IMR-90 (cell line): ENCODE data around the gene RNASEH2B.

Experiments used
- CEBPB ChIP-seq: IDR thresholded peaks from 2 replicates; pipeline ENCODE4 v1.6.1; 2012; ENCODE audit warnings: low read depth, low read length, improper control_type of control experiment
- POLR2A ChIP-seq: IDR thresholded peaks from 2 replicates; pipeline ENCODE4 v1.6.1; 2012; ENCODE audit warnings: mild to moderate bottlenecking, low read depth, low read length
- RAD21 ChIP-seq: IDR thresholded peaks from 2 replicates; pipeline ENCODE4 v1.6.1; 2012; ENCODE audit warnings: low read length, improper control_type of control experiment
- RCOR1 ChIP-seq: IDR thresholded peaks from 2 replicates; pipeline ENCODE4 v1.6.1; 2012; ENCODE audit warnings: mild to moderate bottlenecking, low read length, improper control_type of control experiment; ENCODE audit not compliant: insufficient replicate concordance
- RFX5 ChIP-seq: IDR thresholded peaks from 2 replicates; pipeline ENCODE4 v1.8.0; 2012; ENCODE audit warnings: low read depth, mild to moderate bottlenecking, low read length, moderate library complexity
- TF ChIP-seq, protein P1 (sequence below): conservative IDR thresholded peaks from 2 replicates; pipeline ENCODE4 v1.5.1; 2012; ENCODE audit warnings: mild to moderate bottlenecking, low read depth, low read length, improper control_type of control experiment

DNA sequence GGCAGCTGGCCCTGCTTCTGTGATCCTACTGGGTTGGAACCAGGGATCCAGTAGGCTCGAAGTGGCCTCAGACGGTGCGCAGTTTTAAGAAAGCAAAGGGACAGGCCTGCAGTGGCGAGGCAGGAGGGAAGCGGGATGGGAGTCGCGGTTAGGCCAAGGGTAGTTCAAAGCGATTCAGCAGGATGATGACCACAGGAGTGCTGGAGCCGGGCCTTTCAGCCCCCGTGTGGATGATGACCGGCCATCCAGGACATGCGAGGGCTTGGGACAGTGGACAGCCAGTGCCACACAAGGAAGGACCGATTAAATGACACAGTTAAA is 854 bp downstream of the RNASEH2B start:
- TF ChIP-seq, protein P1, sequence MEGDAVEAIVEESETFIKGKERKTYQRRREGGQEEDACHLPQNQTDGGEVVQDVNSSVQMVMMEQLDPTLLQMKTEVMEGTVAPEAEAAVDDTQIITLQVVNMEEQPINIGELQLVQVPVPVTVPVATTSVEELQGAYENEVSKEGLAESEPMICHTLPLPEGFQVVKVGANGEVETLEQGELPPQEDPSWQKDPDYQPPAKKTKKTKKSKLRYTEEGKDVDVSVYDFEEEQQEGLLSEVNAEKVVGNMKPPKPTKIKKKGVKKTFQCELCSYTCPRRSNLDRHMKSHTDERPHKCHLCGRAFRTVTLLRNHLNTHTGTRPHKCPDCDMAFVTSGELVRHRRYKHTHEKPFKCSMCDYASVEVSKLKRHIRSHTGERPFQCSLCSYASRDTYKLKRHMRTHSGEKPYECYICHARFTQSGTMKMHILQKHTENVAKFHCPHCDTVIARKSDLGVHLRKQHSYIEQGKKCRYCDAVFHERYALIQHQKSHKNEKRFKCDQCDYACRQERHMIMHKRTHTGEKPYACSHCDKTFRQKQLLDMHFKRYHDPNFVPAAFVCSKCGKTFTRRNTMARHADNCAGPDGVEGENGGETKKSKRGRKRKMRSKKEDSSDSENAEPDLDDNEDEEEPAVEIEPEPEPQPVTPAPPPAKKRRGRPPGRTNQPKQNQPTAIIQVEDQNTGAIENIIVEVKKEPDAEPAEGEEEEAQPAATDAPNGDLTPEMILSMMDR: no peak
- no peak for TF ChIP-seq POLR2A
- TF ChIP-seq CEBPB: no peak
- TF ChIP-seq RCOR1: no peak
- no peak for TF ChIP-seq RAD21
- no peak for TF ChIP-seq RFX5
